HG03378 (cell line): ENCODE measurements around the gene ZC3H13.
"Not testable (repeated sequence)": the region's sequence is repeated elsewhere in the genome, so short reads cannot be mapped to it uniquely, and the experiment has no call there.

ENCODE experiments used
- ATAC-seq: cut with Tn5 transposase; IDR thresholded peaks from one replicate; pipeline ENCODE4 v1.9.1; 2021; ENCODE audit warnings: mild to moderate bottlenecking, moderate library complexity; ENCODE audit not compliant: unreplicated experiment

Gene ZC3H13

GRCh38 chr13:46010148-46010547, 42.4 kb downstream of the ZC3H13 start:
- ATAC-seq = no peak

- no peak for ATAC-seq
Measured at GRCh38 chr13:46008631-46009030, 43.9 kb downstream of the ZC3H13 start.

DNA sequence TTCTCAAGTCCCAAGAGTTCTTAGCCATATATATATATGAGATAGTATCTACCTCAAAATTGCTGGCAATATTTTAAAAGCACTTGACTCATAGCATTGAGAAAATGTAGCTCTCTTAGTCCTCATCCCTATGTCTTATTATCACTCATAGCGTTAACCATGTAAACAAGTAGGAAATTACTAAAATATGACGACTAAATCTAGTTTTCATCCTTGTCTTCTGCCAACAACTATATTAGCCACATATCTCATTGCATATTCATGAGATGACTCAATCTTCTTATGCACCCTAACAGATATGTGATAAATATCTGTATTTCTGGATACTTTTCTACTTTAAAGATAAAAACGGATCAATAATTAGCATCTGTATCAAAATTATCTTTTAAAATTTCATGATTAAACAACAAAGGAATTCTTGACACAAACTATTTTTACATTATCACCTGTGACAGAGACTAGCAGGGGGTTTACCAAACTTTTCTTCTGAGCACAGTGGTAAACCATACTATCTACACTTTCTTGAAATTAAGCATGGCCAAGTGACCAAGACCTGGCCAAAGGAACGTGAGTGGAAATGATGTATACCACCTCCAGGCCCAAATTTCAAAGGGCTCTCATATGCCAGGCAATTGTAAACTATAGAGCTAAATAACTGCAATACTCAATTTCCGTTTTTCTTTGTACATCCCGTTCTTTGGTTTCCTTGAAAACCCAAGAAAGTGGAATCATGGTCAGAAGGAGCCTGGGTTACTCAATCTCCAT, 45.7 kb downstream of the ZC3H13 start:
- ATAC-seq = no peak

DNA sequence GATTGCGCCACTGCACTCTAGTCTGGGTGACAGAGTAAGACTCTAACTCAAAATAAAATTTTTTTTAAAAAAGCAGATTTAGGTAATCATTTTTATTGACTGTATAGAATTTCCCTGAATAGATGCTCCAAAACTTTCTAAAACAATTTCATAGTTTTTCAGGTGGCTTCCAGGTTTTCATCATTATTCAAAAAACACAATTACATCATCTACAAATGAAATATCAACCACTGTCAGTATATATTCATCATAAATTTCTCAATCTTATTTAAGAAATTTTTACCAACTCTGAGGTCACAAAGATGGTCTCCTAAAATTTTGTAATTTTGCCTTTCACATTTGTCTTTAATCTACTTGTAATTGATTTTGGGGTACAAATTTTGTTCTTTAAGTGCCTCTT, 48.1 kb downstream of the ZC3H13 start:
- no peak for ATAC-seq

- ATAC-seq = no peak
Measured at GRCh38 chr13:45996631-45997030, 55.9 kb downstream of the ZC3H13 start.

- no peak for ATAC-seq
Measured at GRCh38 chr13:45995245-45995644, 57.3 kb downstream of the ZC3H13 start.

DNA sequence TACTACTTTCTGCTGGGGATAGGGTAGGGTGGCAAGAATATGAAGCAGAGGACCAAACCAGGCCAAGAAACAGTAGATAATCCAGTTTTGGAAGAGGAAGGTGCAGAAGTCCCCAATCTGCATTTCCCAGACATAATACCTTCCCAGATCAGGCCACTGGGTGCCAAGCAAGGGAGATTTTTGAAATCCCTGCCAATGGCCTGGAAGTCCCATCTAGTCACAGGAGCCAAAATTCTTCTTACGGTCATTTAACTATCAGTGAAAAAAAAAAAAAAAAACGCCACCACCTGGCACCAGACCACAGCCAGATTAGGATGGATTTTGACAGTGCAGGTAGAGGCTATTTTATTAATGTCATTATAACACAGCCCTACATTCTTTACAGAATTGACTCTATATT, 57.8 kb downstream of the ZC3H13 start:
- ATAC-seq = no peak

- no peak for ATAC-seq
Measured at GRCh38 chr13:45989607-45990006, 62.9 kb downstream of the ZC3H13 start.

DNA sequence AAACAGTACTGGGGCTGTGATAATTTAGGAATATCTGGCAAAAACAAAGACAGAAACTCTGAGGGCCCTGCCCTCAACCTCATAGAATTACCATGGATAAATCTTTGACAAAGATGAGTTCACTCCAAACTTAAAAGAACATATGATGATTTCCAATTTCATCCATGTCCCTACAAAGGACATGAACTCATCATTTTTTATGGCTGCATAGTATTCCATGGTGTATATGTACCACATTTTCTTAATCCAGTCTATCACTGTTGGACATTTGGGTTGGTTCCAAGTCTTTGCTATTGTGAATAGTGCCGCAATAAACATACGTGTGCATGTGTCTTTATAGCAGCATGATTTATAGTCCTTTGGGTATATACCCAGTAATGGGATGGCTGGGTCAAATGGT, 71.4 kb downstream of the ZC3H13 start:
- not testable (repeated sequence) for ATAC-seq

- ATAC-seq = no peak
Measured at GRCh38 chr13:45975337-45975736, 77.2 kb downstream of the ZC3H13 start.

DNA sequence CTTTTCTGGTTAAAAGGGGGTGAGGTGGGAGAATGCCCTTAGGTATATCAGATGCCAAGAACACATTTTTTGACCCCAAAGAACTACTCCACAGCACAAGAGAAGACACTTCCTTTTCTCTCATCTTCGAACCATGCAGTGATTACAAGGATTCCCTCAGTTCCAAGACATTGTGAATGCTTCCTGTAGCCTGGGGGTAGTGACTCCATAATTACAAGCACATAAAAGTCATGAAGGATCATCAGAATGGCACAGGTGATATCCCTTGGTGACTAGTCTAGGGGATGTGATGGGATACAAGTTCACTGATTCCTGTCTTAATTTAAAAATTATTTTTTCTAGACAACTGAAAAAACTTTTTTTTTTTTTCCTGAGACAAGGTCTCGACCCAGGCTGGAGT, 78.0 kb downstream of the ZC3H13 start:
- no peak for ATAC-seq

DNA sequence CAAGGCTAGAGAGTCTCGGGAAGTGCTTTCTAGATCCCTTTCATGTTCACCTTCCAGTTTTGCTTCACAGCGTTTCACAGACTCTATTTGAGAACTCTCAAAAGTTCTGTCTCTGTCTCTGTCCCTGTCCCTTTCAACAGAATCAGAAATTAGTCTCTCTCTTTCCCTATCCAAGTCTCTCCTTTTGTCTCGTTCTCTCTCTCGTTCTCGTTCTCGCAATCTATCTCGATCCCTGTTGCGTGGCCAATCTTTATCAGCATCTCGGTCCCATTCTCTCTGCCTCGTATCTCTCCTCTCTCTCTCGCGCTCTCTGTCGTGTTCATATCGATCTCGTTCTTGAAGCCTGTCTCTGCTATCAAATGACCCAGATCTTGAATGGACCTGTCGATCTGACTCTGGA, 85.0 kb downstream of the ZC3H13 start:
- ATAC-seq = no peak

GRCh38 chr13:45966715-45967114, 85.8 kb downstream of the ZC3H13 start:
- no peak for ATAC-seq

DNA sequence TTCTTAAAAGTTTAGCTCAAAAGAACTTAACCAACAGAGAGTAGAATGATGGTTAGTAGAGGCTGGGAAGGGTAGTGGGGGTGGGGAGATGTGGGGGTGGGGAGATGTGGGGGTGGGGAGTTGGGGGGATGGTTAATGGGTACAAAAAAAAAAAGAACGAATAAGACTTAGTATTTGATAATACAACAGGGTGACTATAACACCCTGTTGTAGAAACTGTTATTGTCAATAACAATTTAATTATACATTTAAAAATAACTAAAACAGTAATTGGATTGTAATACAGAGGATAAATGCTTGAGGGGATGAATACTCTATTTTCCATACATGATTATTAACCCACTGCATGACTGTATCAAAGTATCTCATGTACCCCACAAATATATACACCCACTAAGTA, 91.1 kb downstream of the ZC3H13 start:
- ATAC-seq = no peak

DNA sequence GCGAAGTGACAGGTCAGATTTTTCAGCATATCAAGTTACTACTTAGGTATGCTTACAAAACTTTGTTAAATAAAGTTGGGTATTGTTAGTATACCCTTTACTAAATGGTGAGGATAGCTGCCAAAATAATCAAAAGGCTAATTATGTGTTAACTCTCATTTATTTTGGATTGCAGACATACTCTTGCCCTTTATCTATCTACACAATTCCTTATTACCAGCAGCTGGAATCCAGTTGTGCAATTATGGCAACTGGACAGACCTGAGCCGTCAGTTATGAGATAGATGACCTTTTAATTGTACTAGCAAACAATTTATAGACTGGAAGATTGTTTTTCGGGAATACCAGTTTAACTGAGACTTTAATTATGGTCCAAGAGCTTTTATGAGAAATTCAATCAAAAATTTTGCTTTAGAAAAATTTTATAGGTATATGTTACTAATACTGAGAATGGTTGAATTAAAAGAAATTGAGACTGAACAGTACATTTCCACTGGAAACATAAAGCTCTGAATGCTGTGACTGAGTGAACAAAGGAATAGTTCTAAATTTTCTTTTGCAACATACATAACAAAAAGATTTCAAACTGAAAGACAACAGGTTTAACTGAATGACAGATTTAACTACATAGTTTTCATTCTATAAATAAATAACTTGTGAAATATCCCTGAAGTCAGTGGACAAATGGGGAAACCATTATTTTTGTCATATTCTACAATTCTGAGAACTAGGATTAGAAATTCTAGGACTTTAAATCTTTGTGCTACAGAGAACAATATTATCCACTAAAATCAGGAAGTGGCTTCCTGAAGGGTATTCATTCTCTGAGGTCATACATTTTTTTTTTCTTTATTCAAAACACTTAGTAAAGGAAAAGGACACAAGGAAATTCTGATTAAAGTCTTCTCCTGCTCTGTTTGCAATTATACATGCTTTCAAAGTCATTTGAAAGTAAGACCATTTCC, 97.4 kb downstream of the ZC3H13 start:
- ATAC-seq = no peak

GRCh38 chr13:45953082-45953481, 99.5 kb downstream of the ZC3H13 start:
- no peak for ATAC-seq

DNA sequence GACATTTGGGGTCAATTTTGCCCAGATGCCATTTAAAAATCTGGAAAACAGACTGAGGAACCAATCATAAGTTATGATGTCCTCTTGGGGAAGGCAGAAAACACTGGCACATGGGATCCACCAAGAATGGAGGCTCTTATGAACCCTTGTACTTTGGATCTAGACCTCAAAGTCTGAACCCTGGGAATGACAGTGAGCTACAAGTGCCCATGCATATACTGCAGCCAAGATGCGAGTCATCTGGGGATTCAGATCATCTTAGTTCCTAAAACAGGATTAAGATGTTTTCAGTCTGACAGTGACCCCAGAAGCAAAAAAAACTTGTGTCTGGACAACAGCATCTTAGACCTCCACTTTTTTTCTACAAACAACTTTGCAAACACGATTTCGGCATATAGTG, 100.8 kb downstream of the ZC3H13 start:
- no peak for ATAC-seq

DNA sequence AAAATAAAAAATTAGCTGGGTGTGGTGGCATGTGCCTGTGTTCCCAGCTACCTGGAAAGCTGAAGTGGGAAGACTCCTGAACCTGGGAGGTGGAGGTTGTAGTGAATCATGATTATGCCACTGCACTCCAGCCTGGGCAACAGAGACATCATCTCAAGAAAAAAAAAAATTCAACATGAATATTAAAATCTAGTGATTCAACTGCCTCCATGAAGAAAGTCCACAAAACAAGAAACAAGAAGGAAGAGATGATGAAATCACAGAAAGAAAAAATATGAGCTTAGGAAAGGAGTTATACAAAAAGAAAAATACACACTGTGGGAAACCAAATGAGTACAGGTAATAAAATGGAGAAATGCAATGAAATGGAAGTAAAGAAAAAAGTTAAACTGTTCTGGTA, 101.4 kb downstream of the ZC3H13 start:
- ATAC-seq = no peak

GRCh38 chr13:45950386-45951000, 102.1 kb downstream of the ZC3H13 start:
- no peak for ATAC-seq

GRCh38 chr13:45949161-45949560, 103.4 kb downstream of the ZC3H13 start:
- no peak for ATAC-seq

GRCh38 chr13:45943965-45944364, 108.6 kb downstream of the ZC3H13 start:
- ATAC-seq = no peak

- no peak for ATAC-seq
Measured at GRCh38 chr13:45943120-45943519, 109.4 kb downstream of the ZC3H13 start.
